ENCODE data around the gene RSAD2. TPM values are rescaled to one million over a fixed set of nuclear protein-coding genes. Genes with fewer than 3 reads are reported as not detected.

RSAD2 gene
- total and polyA plus RNA-seq, 2 donors (not counting 1 experiment from before 2014, with no cell fraction given): 0.81 to 1.5 TPM

DNA sequence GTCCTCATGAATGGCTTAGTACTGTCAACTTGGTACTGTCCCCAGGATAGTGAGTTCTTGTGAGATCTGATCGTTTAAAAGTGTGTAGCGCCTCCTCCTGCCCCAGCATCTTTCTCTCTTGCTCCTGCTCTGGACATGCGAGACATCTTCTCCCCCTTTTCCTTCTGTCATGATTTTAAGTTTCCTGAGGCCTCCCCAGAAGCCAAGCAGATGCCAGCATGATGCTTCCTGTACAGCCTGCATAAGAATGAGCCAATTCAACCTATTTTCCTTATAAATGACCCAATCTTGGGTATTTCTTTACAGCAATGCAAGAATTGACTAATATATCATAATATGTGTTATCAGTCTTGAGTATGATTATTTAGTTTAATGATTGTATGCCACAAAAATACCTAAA, 3.5 kb upstream of the RSAD2 start:
- intact Hi-C loops (cut with micrococcal nuclease): no loop called here
- WGBS (ENCODE audit: insufficient coverage): 97% methylated on average over 3 of the region's 3 CpGs
- CTCF ChIA-PET: no interaction called here
- H3K27ac ChIP-seq (ENCODE audit: low read length in 2 of 2): no peak overlapping the region
- H3K9ac ChIP-seq (ENCODE audit: low read length): no peak overlapping the region
- no peak for TF ChIP-seq EZH2 (IDR thresholded peaks at IDR 0.05; ENCODE audit: borderline replicate concordance, insufficient read depth, low read depth, low read length, poor library complexity, severe bottlenecking)
- no peak overlapping the region for H3K4me3 ChIP-seq (ENCODE audit: control extremely low read depth in 1 of 5, extremely low read depth in 1 of 5, insufficient read depth in 1 of 5, low read depth in 2 of 5, low read length in 4 of 5)
- no peak overlapping the region for H3K27ac Mint-ChIP-seq
- H3K4me1 Mint-ChIP-seq: peaks cover 34% of the 10 kb centered on the region
- H3K27me3 ChIP-seq (replicated peaks in 1 of 4; ENCODE audit: control extremely low read depth in 1 of 4, control insufficient read depth in 3 of 4, insufficient read depth in 4 of 4, low read length in 3 of 4): peaks cover 0 to 6% (median 0%) of the 10 kb centered on the region in 4 experiments
- no peak overlapping the region for H3K4me3 Mint-ChIP-seq
- H3K36me3 ChIP-seq (replicated peaks in 1 of 2; ENCODE audit: control extremely low read depth in 1 of 2, control insufficient read depth in 1 of 2, extremely low read depth in 1 of 2, insufficient read depth in 2 of 2, low read length in 1 of 2): no peaks in the 10 kb centered on the region
- POLR2A ChIA-PET: no interaction called here
- H3K4me1 ChIP-seq (ENCODE audit: control insufficient read depth in 2 of 2, insufficient read depth in 2 of 2, low read length in 2 of 2): peaks cover 14 to 24% of the 10 kb centered on the region in 2 donors
- DNase-seq: no peak
- H3K4me2 ChIP-seq (replicated peaks; ENCODE audit: low read depth, low read length, poor library complexity, severe bottlenecking): no peak overlapping the region
- ATAC-seq (ENCODE audit: low read depth): no peak
- no peaks in the 10 kb centered on the region for H4K20me1 ChIP-seq (ENCODE audit: control insufficient read depth, insufficient read depth, low read length, poor library complexity, severe bottlenecking)
- H3K27me3 Mint-ChIP-seq: no peaks in the 10 kb centered on the region
- H3K9me3 Mint-ChIP-seq (ENCODE audit: insufficient read depth): no peaks in the 10 kb centered on the region
- no peak overlapping the region for H2AFZ ChIP-seq (ENCODE audit: insufficient read depth, low read depth, low read length, poor library complexity, severe bottlenecking)
- no peaks in the 10 kb centered on the region for H3K79me2 ChIP-seq (ENCODE audit: control insufficient read depth, insufficient read depth, low read length)
- H3K9me3 ChIP-seq (ENCODE audit: control extremely low read depth in 1 of 3, control insufficient read depth in 2 of 3, insufficient read depth in 1 of 3, low read length in 2 of 3): no peaks in the 10 kb centered on the region

- peaks cover 37% of the 10 kb centered on the region for H3K4me1 Mint-ChIP-seq
- no peak overlapping the region for H3K4me2 ChIP-seq (replicated peaks; ENCODE audit: low read depth, low read length, poor library complexity, severe bottlenecking)
- H3K36me3 ChIP-seq (replicated peaks in 1 of 2; ENCODE audit: control extremely low read depth in 1 of 2, control insufficient read depth in 1 of 2, extremely low read depth in 1 of 2, insufficient read depth in 2 of 2, low read length in 1 of 2): no peaks in the 10 kb centered on the region
- CTCF ChIA-PET: interaction anchor here (1.2 to 2.4 kb wide), 3 partner anchors 9 to 18 kb away, joined by 3 to 8 read pairs (median 4); partner anchors contain the start of gene CMPK2
- no peaks in the 10 kb centered on the region for H3K79me2 ChIP-seq (ENCODE audit: control insufficient read depth, insufficient read depth, low read length)
- no peak overlapping the region for H3K27ac Mint-ChIP-seq
- H3K4me3 ChIP-seq (ENCODE audit: control extremely low read depth in 1 of 5, extremely low read depth in 1 of 5, insufficient read depth in 1 of 5, low read depth in 2 of 5, low read length in 4 of 5): no peak overlapping the region
- peaks cover 14 to 24% of the 10 kb centered on the region in 2 donors for H3K4me1 ChIP-seq (ENCODE audit: control insufficient read depth in 2 of 2, insufficient read depth in 2 of 2, low read length in 2 of 2)
- intact Hi-C loops (cut with micrococcal nuclease): no loop called here
- H4K20me1 ChIP-seq (ENCODE audit: control insufficient read depth, insufficient read depth, low read length, poor library complexity, severe bottlenecking): no peaks in the 10 kb centered on the region
- H3K9ac ChIP-seq (ENCODE audit: low read length): no peak overlapping the region
- peaks cover 4% of the 10 kb centered on the region for H3K27me3 Mint-ChIP-seq
- no peak for ATAC-seq (ENCODE audit: low read depth)
- no peak overlapping the region for H3K27ac ChIP-seq (ENCODE audit: low read length in 2 of 2)
- no peaks in the 10 kb centered on the region for H3K9me3 Mint-ChIP-seq (ENCODE audit: insufficient read depth)
- H2AFZ ChIP-seq (ENCODE audit: insufficient read depth, low read depth, low read length, poor library complexity, severe bottlenecking): no peak overlapping the region
- 80% methylated on average over 1 of the region's 1 CpG for WGBS (ENCODE audit: insufficient coverage)
- no peak for DNase-seq
- no peaks in the 10 kb centered on the region for H3K9me3 ChIP-seq (ENCODE audit: control extremely low read depth in 1 of 3, control insufficient read depth in 2 of 3, insufficient read depth in 1 of 3, low read length in 2 of 3)
- POLR2A ChIA-PET: interaction anchor here (1.6 kb wide), 1 partner anchor 10 kb away, joined by 3 read pairs; the partner anchor contains the start of gene CMPK2
- TF ChIP-seq CTCF (IDR thresholded peaks at IDR 0.05): no peak
- no peak for TF ChIP-seq EZH2 (IDR thresholded peaks at IDR 0.05; ENCODE audit: borderline replicate concordance, insufficient read depth, low read depth, low read length, poor library complexity, severe bottlenecking)
- peaks cover 0 to 6% (median 2%) of the 10 kb centered on the region in 4 experiments for H3K27me3 ChIP-seq (replicated peaks in 1 of 4; ENCODE audit: control extremely low read depth in 1 of 4, control insufficient read depth in 3 of 4, insufficient read depth in 4 of 4, low read length in 3 of 4)
- peak overlapping the region; percentile 56 for H3K4me3 Mint-ChIP-seq
Observed at GRCh38 chr2:6876309-6876708, 1.3 kb upstream of the RSAD2 start.
